ENCODE results near the gene RARB. TPM values are rescaled to one million over a fixed set of nuclear protein-coding genes. Genes with fewer than 3 reads are reported as not detected.

RARB gene
- polyA plus RNA-seq, 1 donor from 2014 or later, result 13.2 TPM

- no peaks in the 10 kb centered on the region for H3F3A ChIP-seq (ENCODE audit: insufficient read depth, low read length, poor library complexity, severe bottlenecking)
- no peak for TF ChIP-seq MXI1 (conservative IDR thresholded peaks at IDR 0.05; ENCODE audit: poor library complexity, severe bottlenecking)
- no peak for TF ChIP-seq TAF1 (IDR thresholded peaks at IDR 0.05; ENCODE audit: low read depth)
- TF ChIP-seq POLR2AphosphoS5 (IDR thresholded peaks at IDR 0.05), result no peak
- no peak for TF ChIP-seq REST (IDR thresholded peaks at IDR 0.05; ENCODE audit: borderline replicate concordance)
- no peak for TF ChIP-seq EZH2 (IDR thresholded peaks at IDR 0.05; ENCODE audit: borderline replicate concordance, insufficient read depth, low read length, poor library complexity, severe bottlenecking)
- no peak for TF ChIP-seq EP300 (conservative IDR thresholded peaks at IDR 0.05; ENCODE audit: poor library complexity, severe bottlenecking)
- TF ChIP-seq, protein P1, sequence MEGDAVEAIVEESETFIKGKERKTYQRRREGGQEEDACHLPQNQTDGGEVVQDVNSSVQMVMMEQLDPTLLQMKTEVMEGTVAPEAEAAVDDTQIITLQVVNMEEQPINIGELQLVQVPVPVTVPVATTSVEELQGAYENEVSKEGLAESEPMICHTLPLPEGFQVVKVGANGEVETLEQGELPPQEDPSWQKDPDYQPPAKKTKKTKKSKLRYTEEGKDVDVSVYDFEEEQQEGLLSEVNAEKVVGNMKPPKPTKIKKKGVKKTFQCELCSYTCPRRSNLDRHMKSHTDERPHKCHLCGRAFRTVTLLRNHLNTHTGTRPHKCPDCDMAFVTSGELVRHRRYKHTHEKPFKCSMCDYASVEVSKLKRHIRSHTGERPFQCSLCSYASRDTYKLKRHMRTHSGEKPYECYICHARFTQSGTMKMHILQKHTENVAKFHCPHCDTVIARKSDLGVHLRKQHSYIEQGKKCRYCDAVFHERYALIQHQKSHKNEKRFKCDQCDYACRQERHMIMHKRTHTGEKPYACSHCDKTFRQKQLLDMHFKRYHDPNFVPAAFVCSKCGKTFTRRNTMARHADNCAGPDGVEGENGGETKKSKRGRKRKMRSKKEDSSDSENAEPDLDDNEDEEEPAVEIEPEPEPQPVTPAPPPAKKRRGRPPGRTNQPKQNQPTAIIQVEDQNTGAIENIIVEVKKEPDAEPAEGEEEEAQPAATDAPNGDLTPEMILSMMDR (IDR thresholded peaks at IDR 0.05; ENCODE audit: poor library complexity, severe bottlenecking), result no peak
- TF ChIP-seq SMC3 (conservative IDR thresholded peaks at IDR 0.05; ENCODE audit: poor library complexity), result no peak
- TF ChIP-seq RAD21 (conservative IDR thresholded peaks at IDR 0.05), result no peak
- H3K9ac ChIP-seq (ENCODE audit: low read length), result no peak overlapping the region
- H3K27me3 ChIP-seq (ENCODE audit: insufficient read depth, low read depth, low read length), result no peaks in the 10 kb centered on the region
- H4K20me1 ChIP-seq (ENCODE audit: insufficient read depth), result no peaks in the 10 kb centered on the region
- H3K36me3 ChIP-seq (ENCODE audit: insufficient read depth, low read length), result peaks cover 14% of the 10 kb centered on the region
- H3K79me2 ChIP-seq (replicated peaks; ENCODE audit: insufficient read depth, low read length), result no peaks in the 10 kb centered on the region
- no peak overlapping the region for H3K27ac ChIP-seq (ENCODE audit: low read length)
- H3K9me2 ChIP-seq (ENCODE audit: insufficient read depth, low read length), result no peaks in the 10 kb centered on the region
- no peaks in the 10 kb centered on the region for H3K9me3 ChIP-seq (ENCODE audit: low read length)
- H3K4me3 ChIP-seq (ENCODE audit: low read length), result no peak overlapping the region
- no peak overlapping the region for H2AFZ ChIP-seq (ENCODE audit: low read depth, low read length)
- H3K4me2 ChIP-seq (ENCODE audit: low read length), result no peak overlapping the region
Observed at GRCh38 chr3:25620493-25620892, 192.4 kb downstream of the RARB start.

- no peaks in the 10 kb centered on the region for H3K27me3 ChIP-seq (ENCODE audit: insufficient read depth, low read depth, low read length)
- no peak overlapping the region for H2AFZ ChIP-seq (ENCODE audit: low read depth, low read length)
- TF ChIP-seq MXI1 (conservative IDR thresholded peaks at IDR 0.05; ENCODE audit: poor library complexity, severe bottlenecking), result no peak
- H3K4me2 ChIP-seq (ENCODE audit: low read length), result no peak overlapping the region
- no peak overlapping the region for H3K4me3 ChIP-seq (ENCODE audit: low read length)
- no peak overlapping the region for H3K27ac ChIP-seq (ENCODE audit: low read length)
- no peaks in the 10 kb centered on the region for H3F3A ChIP-seq (ENCODE audit: insufficient read depth, low read length, poor library complexity, severe bottlenecking)
- H4K20me1 ChIP-seq (ENCODE audit: insufficient read depth), result no peaks in the 10 kb centered on the region
- peaks cover 14% of the 10 kb centered on the region for H3K36me3 ChIP-seq (ENCODE audit: insufficient read depth, low read length)
- no peaks in the 10 kb centered on the region for H3K79me2 ChIP-seq (replicated peaks; ENCODE audit: insufficient read depth, low read length)
- no peak overlapping the region for H3K9ac ChIP-seq (ENCODE audit: low read length)
- H3K9me2 ChIP-seq (ENCODE audit: insufficient read depth, low read length), result no peaks in the 10 kb centered on the region
- H3K9me3 ChIP-seq (ENCODE audit: low read length), result no peaks in the 10 kb centered on the region
Observed at GRCh38 chr3:25621087-25621486, 193.0 kb downstream of the RARB start.

- H3K9me2 ChIP-seq (ENCODE audit: insufficient read depth, low read length), result no peaks in the 10 kb centered on the region
- H3K4me2 ChIP-seq (ENCODE audit: low read length), result no peak overlapping the region
- H3F3A ChIP-seq (ENCODE audit: insufficient read depth, low read length, poor library complexity, severe bottlenecking), result no peaks in the 10 kb centered on the region
- H3K79me2 ChIP-seq (replicated peaks; ENCODE audit: insufficient read depth, low read length), result peaks cover 3% of the 10 kb centered on the region
- no peaks in the 10 kb centered on the region for H3K9me3 ChIP-seq (ENCODE audit: low read length)
- H4K20me1 ChIP-seq (ENCODE audit: insufficient read depth), result no peaks in the 10 kb centered on the region
- H3K36me3 ChIP-seq (ENCODE audit: insufficient read depth, low read length), result peaks cover 23% of the 10 kb centered on the region
- H3K4me3 ChIP-seq (ENCODE audit: low read length), result no peak overlapping the region
- H2AFZ ChIP-seq (ENCODE audit: low read depth, low read length), result no peak overlapping the region
- H3K27me3 ChIP-seq (ENCODE audit: insufficient read depth, low read depth, low read length), result no peaks in the 10 kb centered on the region
- TF ChIP-seq MXI1 (conservative IDR thresholded peaks at IDR 0.05; ENCODE audit: poor library complexity, severe bottlenecking) (no peak), RAD21 (conservative IDR thresholded peaks at IDR 0.05) (no peak), REST (IDR thresholded peaks at IDR 0.05; ENCODE audit: borderline replicate concordance) (no peak), TAF1 (IDR thresholded peaks at IDR 0.05; ENCODE audit: low read depth) (no peak), SMC3 (conservative IDR thresholded peaks at IDR 0.05; ENCODE audit: poor library complexity) (no peak), EZH2 (IDR thresholded peaks at IDR 0.05; ENCODE audit: borderline replicate concordance, insufficient read depth, low read length, poor library complexity, severe bottlenecking) (no peak), EP300 (conservative IDR thresholded peaks at IDR 0.05; ENCODE audit: poor library complexity, severe bottlenecking) (no peak), POLR2AphosphoS5 (IDR thresholded peaks at IDR 0.05) (no peak)
- TF ChIP-seq, protein P1 (IDR thresholded peaks at IDR 0.05; ENCODE audit: poor library complexity, severe bottlenecking), result no peak
- no peak overlapping the region for H3K27ac ChIP-seq (ENCODE audit: low read length)
- H3K9ac ChIP-seq (ENCODE audit: low read length), result no peak overlapping the region
Observed at GRCh38 chr3:25631989-25632388, 203.9 kb downstream of the RARB start.

Measured in neural cell (in vitro differentiated cells).